ENCODE results near the gene GPX2. TPM values are rescaled to one million over a fixed set of nuclear protein-coding genes. Genes with fewer than 3 reads are reported as not detected.

The GPX2 gene
- total and polyA plus RNA-seq, 2 of the 8 experiments (the other 6 are each of a cell fraction or from before 2014, with no cell fraction given): 0.30 to 0.89 TPM

GRCh38 chr14:64958201-64958600, 15.7 kb upstream of the GPX2 start:
- POLR2A ChIA-PET (ENCODE audit: partially characterized antibody): interaction anchor here (1.0 to 2.2 kb wide), 3 partner anchors 11 to 85 kb away, joined by 3 to 8 read pairs (median 4); no protein-coding TSS in a partner anchor
- H3K23ac ChIP-seq (ENCODE audit: insufficient read length): no peak overlapping the region
- TF ChIP-seq CREB1 (IDR thresholded peaks at IDR 0.05): no peak
- TF ChIP-seq ASH2L (IDR thresholded peaks at IDR 0.05; ENCODE audit: low read length): no peak
- no peak for TF ChIP-seq SRF (IDR thresholded peaks at IDR 0.05; ENCODE audit: low read depth, low read length)
- no peak for TF ChIP-seq KDM4A (IDR thresholded peaks at IDR 0.05; ENCODE audit: low read depth, low read length, severe bottlenecking)

More at GRCh38 chr14:64958201-64958600, 15.7 kb upstream of the GPX2 start:
- no peak overlapping the region for H3K18ac ChIP-seq (ENCODE audit: extremely low read depth, low read length)
- no peak overlapping the region for H2BK15ac ChIP-seq (ENCODE audit: low read length)
- CTCF ChIA-PET (ENCODE audit: partially characterized antibody): interaction anchor here (0.5 to 6.7 kb wide), 14 partner anchors 12 to 181 kb away, joined by 3 to 45 read pairs (median 4); no protein-coding TSS in a partner anchor
- no peak overlapping the region for H4K5ac ChIP-seq (ENCODE audit: insufficient read length, low read depth, low read length)
- no peak overlapping the region for H3K4ac ChIP-seq (replicated peaks; ENCODE audit: insufficient read length, low read depth, low read length)
- no peak overlapping the region for H2AFZ ChIP-seq (ENCODE audit: low read length)
- no peak overlapping the region for H2BK5ac ChIP-seq (ENCODE audit: low read depth, low read length)
- H3K56ac ChIP-seq (replicated peaks; ENCODE audit: insufficient read length, low read depth, low read length): no peak overlapping the region
- H4K8ac ChIP-seq (ENCODE audit: extremely low read depth, insufficient read depth, low read length): no peak overlapping the region
- no peak overlapping the region for H2BK20ac ChIP-seq (ENCODE audit: low read length)
- H3K79me1 ChIP-seq (ENCODE audit: low read depth, low read length): peaks cover 7% of the 10 kb centered on the region
- 0 out of 8 replicates have a peak, but pooled peaks cover 0 to 2% (median 0%) of the 10 kb centered on the region in 4 experiments for H3K36me3 ChIP-seq (ENCODE audit: control insufficient read depth in 2 of 4, insufficient read depth in 4 of 4, low read length in 3 of 4)
- no peaks in the 10 kb centered on the region for H3K27me3 ChIP-seq (replicated peaks in 1 of 4; ENCODE audit: control insufficient read depth in 3 of 4, extremely low read depth in 1 of 4, insufficient read depth in 3 of 4, low read length in 3 of 4)
- H3K14ac ChIP-seq (ENCODE audit: insufficient read length): no peak overlapping the region
- H3K4me3 ChIP-seq (ENCODE audit: extremely low read depth in 1 of 4, insufficient read depth in 2 of 4, low read depth in 3 of 4, low read length in 4 of 4): no peak overlapping the region
- H2AK5ac ChIP-seq (ENCODE audit: low read depth, low read length): no peak overlapping the region
- DNase-seq (ENCODE audit: low read depth in 1 of 2, low spot score in 2 of 2) (no peak), FAIRE-seq (no peak)
- H3K79me2 ChIP-seq (ENCODE audit: control insufficient read depth in 1 of 2, insufficient read depth in 2 of 2, low read length in 2 of 2): peaks cover 0 to 5% of the 10 kb centered on the region in 2 experiments; a peak in 1 of 4 replicates
- peaks cover 0 to 10% of the 10 kb centered on the region in 2 experiments for H4K20me1 ChIP-seq (replicated peaks in 1 of 2; ENCODE audit: control insufficient read depth in 1 of 2, insufficient read depth in 2 of 2, low read length in 2 of 2)
- peaks cover 13 to 26% (median 20%) of the 10 kb centered on the region in 4 experiments for H3K4me1 ChIP-seq (replicated peaks in 1 of 4; ENCODE audit: control insufficient read depth in 3 of 4, insufficient read depth in 4 of 4, low read length in 3 of 4)
- WGBS, 2 experiments (ENCODE audit: extremely low coverage in 1 of 2, insufficient coverage in 1 of 2, insufficient read length in 1 of 2, insufficient replicate concordance in 2 of 2, low coverage in 1 of 2, low lambda C conversion rate in 2 of 2, missing lambda C conversion rate in 1 of 2): 79% methylated on average over 2 of the region's 2 CpGs; no CpG with 5 or more reads in 1 of the 2 experiments
- no peaks in the 10 kb centered on the region for H3K9me3 ChIP-seq (ENCODE audit: insufficient read depth in 2 of 2, low read depth in 1 of 2, low read length in 1 of 2)
- no peaks in the 10 kb centered on the region for H3K23me2 ChIP-seq (ENCODE audit: low read depth, low read length)
- H3K4me2 ChIP-seq (ENCODE audit: insufficient read depth in 1 of 2, low read depth in 2 of 2, low read length in 2 of 2): no peak overlapping the region
- H3K27ac ChIP-seq (ENCODE audit: low read depth, low read length): no peak overlapping the region
- no peak overlapping the region for H2BK120ac ChIP-seq (replicated peaks; ENCODE audit: low read depth, low read length)
- no peak overlapping the region for H4K91ac ChIP-seq (replicated peaks; ENCODE audit: insufficient read length, low read length)
- H3K9ac ChIP-seq (replicated peaks in 1 of 4; ENCODE audit: extremely low read depth in 1 of 4, low read depth in 3 of 4, low read length in 3 of 4): no peak overlapping the region
- H2BK12ac ChIP-seq (ENCODE audit: low read depth, low read length): no peak overlapping the region
